ENCODE results near the gene PTPRM. TPM values are rescaled to one million over a fixed set of nuclear protein-coding genes. Genes with fewer than 3 reads are reported as not detected.

Gene PTPRM
- total RNA-seq, 2 donors from 2014 or later: 53.4 to 64.7 TPM

- intact Hi-C loops (cut with DNase I): loop anchor here in 1 of 2 donors (10.0 kb wide), 1 partner anchor 288 kb away; no protein-coding TSS in a partner anchor
Observed at GRCh38 chr18:7562491-7562890, 4.6 kb upstream of the PTPRM start.

GRCh38 chr18:7565677-7566076 lies 1.4 kb upstream of the PTPRM start:
- intact Hi-C loops (cut with DNase I): loop anchor here (5.0 to 10.0 kb wide), 2 partner anchors 291 to 293 kb away; no protein-coding TSS in a partner anchor
- DNase-seq (ENCODE audit: low spot score): no peak

More at GRCh38 chr18:7562491-7562890, 4.6 kb upstream of the PTPRM start:
- DNase-seq (ENCODE audit: low spot score): no peak

- DNase-seq (ENCODE audit: low spot score): no peak
- intact Hi-C loops (cut with DNase I): loop anchor here (5.0 to 10.0 kb wide), 2 partner anchors 291 to 294 kb away; no protein-coding TSS in a partner anchor
Observed at GRCh38 chr18:7566244-7566566, 911 bp upstream of the PTPRM start.

- intact Hi-C loops (cut with DNase I): loop anchor here (5.0 to 10.0 kb wide), 2 partner anchors 293 to 295 kb away; no protein-coding TSS in a partner anchor
- peak; percentile 89 for DNase-seq (ENCODE audit: low spot score)
Observed at GRCh38 chr18:7567474-7568425, 634 bp downstream of the PTPRM start.

- DNase-seq (ENCODE audit: low spot score): peak; percentile 83
- intact Hi-C loops (cut with DNase I): loop anchor here (5.0 to 10.0 kb wide), 2 partner anchors 294 to 296 kb away; no protein-coding TSS in a partner anchor
Observed at GRCh38 chr18:7568426-7568825, 1.3 kb downstream of the PTPRM start.

GRCh38 chr18:7571626-7572025 lies 4.5 kb downstream of the PTPRM start:
- DNase-seq (ENCODE audit: low spot score): no peak
- intact Hi-C loops (cut with DNase I): no loop called here

- DNase-seq (ENCODE audit: low spot score): no peak
Observed at GRCh38 chr18:7572822-7573221, 5.7 kb downstream of the PTPRM start.

GRCh38 chr18:7575465-7576028 lies 8.4 kb downstream of the PTPRM start:
- intact Hi-C loops (cut with DNase I): no loop called here
- DNase-seq (ENCODE audit: low spot score): no peak

More at GRCh38 chr18:7572822-7573221, 5.7 kb downstream of the PTPRM start:
- intact Hi-C loops (cut with DNase I): no loop called here

- DNase-seq (ENCODE audit: low spot score): no peak
- intact Hi-C loops (cut with DNase I): no loop called here
Observed at GRCh38 chr18:7576077-7576476, 9.0 kb downstream of the PTPRM start.

GRCh38 chr18:7576685-7577084 lies 9.6 kb downstream of the PTPRM start:
- intact Hi-C loops (cut with DNase I): no loop called here
- no peak for DNase-seq (ENCODE audit: low spot score)

- DNase-seq (ENCODE audit: low spot score): no peak
- intact Hi-C loops (cut with DNase I): no loop called here
Observed at GRCh38 chr18:7577706-7578105, 10.6 kb downstream of the PTPRM start.

GRCh38 chr18:7579176-7579917 lies 12.2 kb downstream of the PTPRM start:
- no peak for DNase-seq (ENCODE audit: low spot score)
- intact Hi-C loops (cut with DNase I): no loop called here

GRCh38 chr18:7579918-7580542 lies 12.9 kb downstream of the PTPRM start:
- no peak for DNase-seq (ENCODE audit: low spot score)
- intact Hi-C loops (cut with DNase I): no loop called here

- DNase-seq (ENCODE audit: low spot score): no peak
- intact Hi-C loops (cut with DNase I): no loop called here
Observed at GRCh38 chr18:7584646-7585275, 17.6 kb downstream of the PTPRM start.

- no peak for DNase-seq (ENCODE audit: low spot score)
- intact Hi-C loops (cut with DNase I): no loop called here
Observed at GRCh38 chr18:7585276-7585670, 18.2 kb downstream of the PTPRM start.

GRCh38 chr18:7586379-7586778 lies 19.3 kb downstream of the PTPRM start:
- DNase-seq (ENCODE audit: low spot score): no peak
- intact Hi-C loops (cut with DNase I): no loop called here

GRCh38 chr18:7590826-7591560 lies 23.9 kb downstream of the PTPRM start:
- DNase-seq (ENCODE audit: low spot score): no peak
- intact Hi-C loops (cut with DNase I): no loop called here
